OCI-LY7 (cell line): ENCODE measurements around the gene TTLL5. TPM values are rescaled to one million over a fixed set of nuclear protein-coding genes. Genes with fewer than 3 reads are reported as not detected.

ENCODE experiments used
- BruUV-seq: library from RNA; stranded (reverse); fragments of 400-500 nt; replicated peaks from 2 replicates; lab custom pipeline; 2021; lab: Mats Ljungman, UMichigan
- CTCF ChIA-PET: fragments of 300-600 bp; sonication (Branson Sonifier 250); formaldehyde crosslinking; loops from one replicate; lab custom pipeline; 2022; ENCODE audit warnings: antibody characterized with exemption; ENCODE audit not compliant: unreplicated experiment; lab: Charles Lee
- POLR2A ChIA-PET: fragments of 300-600 bp; sonication (Branson Sonifier 250); formaldehyde crosslinking; loops from one replicate; lab custom pipeline; 2022; ENCODE audit warnings: antibody characterized with exemption; lab: Charles Lee
- DNase-seq: peaks from one replicate; pipeline ENCODE4 v3.0.0-alpha.2; 2015; ENCODE audit warnings: low spot score
- H2AFZ ChIP-seq: fragments of 200-600 bp; sonication (generic), shearing (Covaris generic); 2 replicates; pipeline ENCODE4 v1.6.1; 2014; ENCODE audit warnings: mild to moderate bottlenecking, antibody characterized with exemption, low read length, moderate library complexity
- H3K27ac ChIP-seq: fragments of 200-600 bp; sonication (generic); 2 replicates; pipeline ENCODE4 v1.5.1; 2014; ENCODE audit warnings: mixed run types, low read depth, mild to moderate bottlenecking, moderate library complexity, low read length, inconsistent platforms; ENCODE audit not compliant: poor library complexity, severe bottlenecking
- H3K36me3 ChIP-seq: fragments of 200-600 bp; sonication (generic); 2 replicates; pipeline ENCODE4 v1.6.1; 2014; ENCODE audit warnings: mild to moderate bottlenecking, antibody characterized with exemption, low read length, moderate library complexity, mixed read lengths; ENCODE audit not compliant: insufficient read depth
- H3K4me1 ChIP-seq: fragments of 200-600 bp; sonication (generic); 2 replicates; pipeline ENCODE4 v1.5.1; 2014; ENCODE audit warnings: mild to moderate bottlenecking, low read length; ENCODE audit not compliant: insufficient read depth, poor library complexity, severe bottlenecking
- H3K4me2 ChIP-seq: fragments of 200-600 bp; sonication (generic); 2 replicates; pipeline ENCODE4 v1.6.1; 2014; ENCODE audit warnings: mild to moderate bottlenecking, low read length
- H3K4me3 ChIP-seq: fragments of 200-600 bp; sonication (generic); 2 replicates; pipeline ENCODE4 v1.5.1; 2014; ENCODE audit warnings: mild to moderate bottlenecking, low read depth, low read length; ENCODE audit not compliant: poor library complexity, severe bottlenecking
- H3K79me2 ChIP-seq: fragments of 200-600 bp; sonication (generic); 2 replicates; pipeline ENCODE4 v1.6.1; 2016; ENCODE audit warnings: low read depth, mild to moderate bottlenecking, low read length, moderate library complexity, mixed read lengths; ENCODE audit not compliant: insufficient read depth
- H3K9me2 ChIP-seq: fragments of 200-600 bp; sonication (generic); 2 replicates; pipeline ENCODE4 v1.6.1; 2016; ENCODE audit warnings: mild to moderate bottlenecking, low read length, mixed read lengths; ENCODE audit not compliant: insufficient read depth
- H3K9me3 ChIP-seq: fragments of 200-600 bp; sonication (generic); 2 replicates; pipeline ENCODE4 v1.6.1; 2014; ENCODE audit warnings: mild to moderate bottlenecking, mixed run types, low read length, mixed read lengths
- H4K20me1 ChIP-seq: fragments of 200-600 bp; sonication (generic); 2 replicates; pipeline ENCODE4 v1.6.1; 2014; ENCODE audit warnings: mild to moderate bottlenecking, antibody characterized with exemption, low read length, moderate library complexity, mixed read lengths; ENCODE audit not compliant: insufficient read depth
- CTCF ChIP-seq: fragments of 200-600 bp; sonication (generic); conservative IDR thresholded peaks from 2 replicates; pipeline ENCODE4 v1.5.1; 2014; ENCODE audit warnings: mild to moderate bottlenecking, antibody characterized with exemption, low read length, moderate library complexity, mixed read lengths
- EZH2phosphoT487 ChIP-seq: fragments of 200-600 bp; sonication (generic); IDR thresholded peaks from 2 replicates; pipeline ENCODE4 v1.6.1; 2018; ENCODE audit warnings: low read depth, borderline replicate concordance, mild to moderate bottlenecking, mixed run types, antibody characterized with exemption, low read length, moderate library complexity, mixed read lengths
- intact Hi-C: fragments of 100-400 bp; cut with micrococcal nuclease; formaldehyde crosslinking; loops from one replicate; pipeline ENCODE4 v1.10.0; 2022; ENCODE audit not compliant: unreplicated experiment
- total RNA-seq, 2 experiments: library from RNA; depleted of rRNA in 1 of 2; stranded (reverse); fragments of >200 nt in 1 of 2; shearing (Covaris generic) in 1 of 2; gene quantifications; 2 replicates each; pipeline ENCODE4 v1.2.3, GENCODE V29; 2014 to 2022

The TTLL5 gene
- total RNA-seq, 2 experiments from 2014 or later = 34.3 to 55.6 TPM

GRCh38 chr14:75720116-75720515, 59.1 kb downstream of the TTLL5 start:
- H3K9me2 ChIP-seq = no peaks in the 10 kb centered on the region
- ChIA-PET POLR2A (interaction anchor here (1.0 kb wide), 1 partner anchor 10 kb away, joined by 5 read pairs; no protein-coding TSS in a partner anchor), CTCF (no interaction called here)
- H3K4me2 ChIP-seq = no peak overlapping the region
- no peaks in the 10 kb centered on the region for H3K79me2 ChIP-seq
- no TSS peak for BruUV-seq
- no peak overlapping the region for H3K4me3 ChIP-seq
- H3K36me3 ChIP-seq = peaks cover 61% of the 10 kb centered on the region
- no peak for TF ChIP-seq EZH2phosphoT487
- no peak for TF ChIP-seq CTCF
- H2AFZ ChIP-seq = no peak overlapping the region
- no peak overlapping the region for H3K27ac ChIP-seq
- H4K20me1 ChIP-seq = no peaks in the 10 kb centered on the region
- H3K4me1 ChIP-seq = no peaks in the 10 kb centered on the region
- intact Hi-C loops = no loop called here
- H3K9me3 ChIP-seq = no peaks in the 10 kb centered on the region
- DNase-seq = no peak

- intact Hi-C loops = no loop called here
- H4K20me1 ChIP-seq = no peaks in the 10 kb centered on the region
- TF ChIP-seq CTCF (no peak), EZH2phosphoT487 (no peak)
- DNase-seq = no peak
- no peak overlapping the region for H3K4me3 ChIP-seq
- no peaks in the 10 kb centered on the region for H3K79me2 ChIP-seq
- no peak overlapping the region for H3K27ac ChIP-seq
- no TSS peak for BruUV-seq
- H3K36me3 ChIP-seq = peaks cover 69% of the 10 kb centered on the region
- no peaks in the 10 kb centered on the region for H3K9me2 ChIP-seq
- no peak overlapping the region for H3K4me2 ChIP-seq
- ChIA-PET CTCF (no interaction called here), POLR2A (interaction anchor here (1.0 kb wide), 1 partner anchor 9 kb away, joined by 5 read pairs; no protein-coding TSS in a partner anchor)
- H3K4me1 ChIP-seq = no peaks in the 10 kb centered on the region
- no peak overlapping the region for H2AFZ ChIP-seq
- no peaks in the 10 kb centered on the region for H3K9me3 ChIP-seq
Measured at GRCh38 chr14:75720842-75721498, 59.9 kb downstream of the TTLL5 start.

GRCh38 chr14:75723716-75724115, 62.7 kb downstream of the TTLL5 start:
- TF ChIP-seq CTCF = no peak
- TF ChIP-seq EZH2phosphoT487 = no peak
- no peak for DNase-seq
- no TSS peak for BruUV-seq
- H3K9me3 ChIP-seq = peaks cover 9% of the 10 kb centered on the region; the same call in 1 of the 2 replicates
- no peaks in the 10 kb centered on the region for H3K4me1 ChIP-seq
- H4K20me1 ChIP-seq = no peaks in the 10 kb centered on the region
- H2AFZ ChIP-seq = no peak overlapping the region
- H3K36me3 ChIP-seq = peaks cover 77% of the 10 kb centered on the region
- H3K27ac ChIP-seq = no peak overlapping the region
- ChIA-PET CTCF (no interaction called here), POLR2A (interaction anchor here (0.9 to 1.0 kb wide), 2 partner anchors 15 to 20 kb away, joined by 3 to 4 read pairs; no protein-coding TSS in a partner anchor)
- H3K79me2 ChIP-seq = no peaks in the 10 kb centered on the region
- no peaks in the 10 kb centered on the region for H3K9me2 ChIP-seq
- intact Hi-C loops = no loop called here
- H3K4me3 ChIP-seq = no peak overlapping the region
- H3K4me2 ChIP-seq = no peak overlapping the region
